SHP77 treated with DMSO at 0.1 percent for 48 hours (cell line): Measurements from ENCODE around the gene GNAT3.

ENCODE experiments used
- DNase-seq: peaks from one replicate; lab custom pipeline; 2025; lab: John Stamatoyannopoulos, UW

GNAT3 gene

GRCh38 chr7:80417211-80417793 lies 94.6 kb downstream of the GNAT3 start:
- DNase-seq = no peak

GRCh38 chr7:80415522-80415921 lies 96.3 kb downstream of the GNAT3 start:
- no peak for DNase-seq

DNA sequence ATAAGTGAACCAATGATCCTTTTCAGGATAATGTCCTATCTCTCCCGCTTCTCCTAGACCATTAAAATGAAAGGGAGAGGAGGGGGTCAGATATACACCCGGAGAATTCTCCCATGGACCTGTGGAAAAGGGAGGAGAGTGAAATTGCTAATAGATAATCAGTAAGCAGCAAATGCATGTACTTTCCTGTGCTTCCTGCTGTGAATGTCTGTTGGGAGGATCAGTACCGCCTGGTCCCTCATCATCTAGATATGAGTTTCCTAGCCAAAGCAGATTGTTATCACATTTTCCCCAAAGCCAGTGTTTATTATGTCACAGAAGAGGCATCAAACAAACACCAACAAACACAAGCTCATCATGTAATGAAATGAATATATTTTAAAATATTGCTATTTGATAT lies 96.8 kb downstream of the GNAT3 start:
- no peak for DNase-seq

DNA sequence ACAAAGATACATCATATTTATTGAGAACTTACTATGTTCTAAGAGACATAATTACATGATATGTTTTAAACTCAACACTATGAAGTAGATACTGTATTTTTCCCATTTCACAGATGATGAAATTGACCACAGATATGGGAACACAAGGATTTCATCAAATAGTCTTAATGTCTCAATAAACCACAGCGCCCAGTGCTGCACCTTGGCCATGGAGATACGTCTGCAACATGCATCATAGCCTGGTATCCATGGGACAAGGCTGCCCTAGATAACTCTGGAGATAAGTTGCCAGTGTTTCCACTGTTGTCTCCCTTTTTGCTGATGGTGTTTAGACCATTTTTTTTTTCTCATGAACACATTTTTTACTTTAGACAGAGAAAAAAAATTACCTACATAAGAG lies 97.5 kb downstream of the GNAT3 start:
- no peak for DNase-seq

DNA sequence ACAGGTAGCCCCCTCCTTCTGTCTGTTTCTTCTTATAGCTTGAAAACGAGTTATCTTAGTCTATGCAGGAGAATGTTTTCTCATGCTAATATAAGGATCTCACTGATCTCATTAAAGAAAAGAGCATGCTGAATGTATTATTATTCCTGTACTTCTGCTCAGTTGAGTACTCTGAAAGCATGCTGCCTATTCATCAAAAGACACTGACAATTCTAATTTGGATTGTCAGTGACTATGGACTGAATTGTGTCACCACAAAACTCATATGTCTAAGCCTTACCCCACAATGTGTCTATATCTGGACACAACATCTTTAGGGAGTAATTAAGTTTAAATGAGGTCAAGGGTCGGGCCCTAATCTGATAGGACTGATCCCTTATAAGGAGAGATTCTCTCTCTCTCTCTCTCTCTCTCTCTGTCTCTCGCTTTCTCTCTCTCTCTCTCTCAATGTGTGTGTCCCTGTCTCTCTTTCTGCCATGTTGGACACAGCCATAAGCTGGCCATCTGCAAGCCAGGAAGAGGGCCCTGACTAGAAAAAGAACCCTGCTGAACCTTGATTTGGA lies 98.4 kb downstream of the GNAT3 start:
- DNase-seq = no peak

DNA sequence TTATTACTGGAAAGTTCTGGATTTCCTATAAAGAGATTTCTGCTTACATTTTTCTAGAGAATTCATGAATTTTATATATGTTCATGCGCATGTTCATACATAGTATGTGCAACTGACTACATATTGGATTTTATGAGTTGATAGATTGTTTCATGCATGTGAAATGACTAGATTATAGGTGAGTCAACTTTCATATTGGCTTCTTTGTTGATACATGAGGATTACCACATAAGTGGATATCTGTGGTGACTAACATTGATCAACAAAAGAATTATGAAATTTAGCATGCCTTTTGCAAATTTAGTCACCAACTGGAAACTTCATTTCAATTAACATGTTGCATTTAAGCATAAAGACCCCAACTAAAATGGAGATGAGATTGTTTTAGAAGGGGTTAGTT lies 99.0 kb downstream of the GNAT3 start:
- no peak for DNase-seq

GRCh38 chr7:80411621-80412020 lies 100.2 kb downstream of the GNAT3 start:
- DNase-seq = no peak

DNA sequence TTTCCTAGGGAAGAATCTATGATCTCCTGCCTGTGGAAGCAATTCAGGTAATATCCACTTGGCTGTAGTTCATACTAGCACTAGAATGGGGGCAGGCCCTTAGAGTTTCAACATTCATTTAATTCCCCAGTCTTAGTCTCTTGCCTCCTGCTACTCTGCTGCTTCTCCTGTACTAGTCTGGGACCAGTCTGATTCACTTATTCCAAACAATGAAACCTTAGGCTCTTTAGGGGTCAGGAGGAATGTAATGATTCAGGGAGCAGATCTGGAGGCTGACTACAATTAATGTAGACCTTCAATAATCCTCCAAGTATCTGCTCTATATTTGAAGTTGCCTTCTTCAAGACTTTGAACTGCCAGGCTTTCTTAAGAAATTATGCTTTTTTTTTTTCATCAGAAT lies 101.8 kb downstream of the GNAT3 start:
- no peak for DNase-seq
